GM12873 (cell line): ENCODE results near the gene CHD9NB.

Experiments
- TF ChIP-seq, protein P1 (sequence below): IDR thresholded peaks from 2 replicates; pipeline ENCODE4 v1.5.1; 2012; ENCODE audit warnings: low read depth, mild to moderate bottlenecking, moderate library complexity, low read length, control low read depth; ENCODE audit not compliant: insufficient read depth; ENCODE audit errors: missing control alignments

The CHD9NB gene

DNA sequence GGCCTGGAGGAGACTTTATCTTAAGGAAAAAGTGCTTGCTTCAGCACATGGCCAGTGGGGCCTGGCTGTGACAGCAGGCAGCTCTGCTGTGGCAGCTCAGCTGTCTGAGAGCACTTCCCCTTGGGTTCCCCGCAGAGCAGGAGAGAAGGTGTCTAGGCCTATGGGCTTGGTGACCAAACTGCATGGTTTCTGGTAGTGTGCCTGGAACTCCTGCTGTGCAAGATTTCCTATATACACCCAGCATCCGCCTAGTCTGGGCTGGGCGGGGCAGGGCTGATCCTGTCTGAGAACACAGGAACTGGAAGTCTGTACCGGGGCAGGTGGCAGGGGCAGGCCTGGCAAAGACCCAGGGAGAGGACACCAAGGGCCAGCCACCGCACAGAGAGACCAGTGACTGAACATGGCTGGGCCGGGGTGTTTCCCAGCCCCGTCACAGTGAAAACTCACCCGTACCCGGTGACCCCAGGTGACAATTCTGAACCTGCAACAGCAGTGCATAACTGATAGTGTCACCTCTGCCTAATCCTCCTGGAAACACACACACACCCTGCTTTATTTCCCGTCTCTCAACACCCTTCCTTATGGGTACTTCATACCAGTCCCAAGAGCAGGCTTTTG lies 41.4 kb upstream of the CHD9NB start:
- TF ChIP-seq, protein P1, sequence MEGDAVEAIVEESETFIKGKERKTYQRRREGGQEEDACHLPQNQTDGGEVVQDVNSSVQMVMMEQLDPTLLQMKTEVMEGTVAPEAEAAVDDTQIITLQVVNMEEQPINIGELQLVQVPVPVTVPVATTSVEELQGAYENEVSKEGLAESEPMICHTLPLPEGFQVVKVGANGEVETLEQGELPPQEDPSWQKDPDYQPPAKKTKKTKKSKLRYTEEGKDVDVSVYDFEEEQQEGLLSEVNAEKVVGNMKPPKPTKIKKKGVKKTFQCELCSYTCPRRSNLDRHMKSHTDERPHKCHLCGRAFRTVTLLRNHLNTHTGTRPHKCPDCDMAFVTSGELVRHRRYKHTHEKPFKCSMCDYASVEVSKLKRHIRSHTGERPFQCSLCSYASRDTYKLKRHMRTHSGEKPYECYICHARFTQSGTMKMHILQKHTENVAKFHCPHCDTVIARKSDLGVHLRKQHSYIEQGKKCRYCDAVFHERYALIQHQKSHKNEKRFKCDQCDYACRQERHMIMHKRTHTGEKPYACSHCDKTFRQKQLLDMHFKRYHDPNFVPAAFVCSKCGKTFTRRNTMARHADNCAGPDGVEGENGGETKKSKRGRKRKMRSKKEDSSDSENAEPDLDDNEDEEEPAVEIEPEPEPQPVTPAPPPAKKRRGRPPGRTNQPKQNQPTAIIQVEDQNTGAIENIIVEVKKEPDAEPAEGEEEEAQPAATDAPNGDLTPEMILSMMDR = no peak

- TF ChIP-seq, protein P1 = no peak
These were observed 40.6 kb upstream of the CHD9NB start for GRCh38 chr16:53093162-53093744.

DNA sequence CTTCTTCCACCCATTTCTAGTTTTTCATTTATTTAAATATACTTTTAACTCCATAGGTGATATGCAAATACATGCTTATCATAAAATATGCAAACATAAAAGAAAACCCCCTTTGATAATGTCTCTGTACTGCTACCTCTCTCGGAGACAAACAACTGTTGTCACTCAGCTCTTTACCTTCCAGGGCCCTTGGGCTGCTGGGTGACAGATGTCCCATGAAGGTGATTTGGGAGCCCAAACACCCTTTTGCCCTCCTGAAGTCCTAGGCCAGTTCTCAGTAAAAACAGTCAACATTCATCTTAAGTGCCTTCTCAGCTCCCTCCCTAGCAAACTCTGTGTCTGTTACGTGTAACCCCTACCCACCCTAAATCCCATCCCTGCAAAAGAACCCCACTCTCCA lies 39.6 kb upstream of the CHD9NB start:
- TF ChIP-seq, protein P1 = no peak

DNA sequence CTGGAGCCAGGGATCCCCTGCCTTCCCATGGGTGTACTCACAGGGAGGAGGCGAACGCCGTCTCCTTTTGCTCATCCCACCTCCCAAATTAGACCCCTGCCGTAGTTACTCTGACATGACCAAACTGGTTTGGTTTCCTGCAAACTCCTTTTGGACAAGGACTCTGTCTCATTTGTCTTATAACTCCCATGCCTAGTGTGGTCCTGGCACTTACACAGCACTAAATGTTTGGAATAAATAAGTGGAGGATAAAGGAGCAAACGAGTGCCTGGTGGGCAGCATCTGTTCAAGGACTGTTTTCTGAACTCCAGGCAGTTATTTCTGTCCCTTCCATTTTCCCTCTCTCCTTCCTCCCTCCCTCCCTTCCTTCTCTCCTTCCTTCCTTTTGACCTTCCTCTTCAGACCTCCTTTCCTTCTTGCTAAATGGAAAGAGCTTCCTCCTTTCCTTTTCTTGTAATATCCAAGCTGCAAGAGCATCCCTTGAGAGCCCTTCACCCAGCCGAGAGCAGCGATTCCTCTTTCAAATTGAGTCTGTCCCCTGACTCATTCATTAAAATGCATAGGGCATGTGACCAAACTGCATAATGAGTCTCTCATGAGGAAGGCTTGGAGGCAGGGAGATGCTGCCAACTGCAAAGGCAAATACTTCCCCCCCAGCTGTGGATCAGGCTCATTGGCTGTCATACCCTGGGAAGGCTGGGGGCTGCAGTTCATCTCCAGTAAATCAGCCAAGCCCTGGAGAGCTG lies 38.9 kb upstream of the CHD9NB start:
- TF ChIP-seq, protein P1 = no peak

- TF ChIP-seq, protein P1 = no peak
These were observed 38.1 kb upstream of the CHD9NB start for GRCh38 chr16:53090591-53091411.

DNA sequence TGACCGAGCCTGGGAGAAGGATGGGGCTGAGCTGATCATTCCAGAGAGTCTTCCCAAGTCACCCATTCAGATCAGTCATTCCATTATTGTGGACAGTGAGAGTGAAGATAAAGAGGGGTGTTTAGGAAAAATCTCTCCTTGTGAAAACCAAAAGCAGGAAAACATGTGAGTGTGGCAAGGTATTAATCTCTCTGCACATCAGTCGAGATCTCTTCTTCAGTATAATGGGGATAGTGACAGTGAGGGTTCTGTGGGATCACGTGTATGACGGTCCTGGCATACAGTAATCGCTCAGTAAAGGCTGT lies 37.5 kb upstream of the CHD9NB start:
- TF ChIP-seq, protein P1 = no peak
